GM23338 (cell line): Measurements from ENCODE around the gene PRKCD. TPM values are rescaled to one million over a fixed set of nuclear protein-coding genes. Genes with fewer than 3 reads are reported as not detected.

Experiments used
- ATAC-seq: fragments of 200-7000 bp; cut with Tn5 transposase; 3 replicates; pipeline ENCODE4 v1.9.1; 2020
- DNase-seq: peaks from one replicate; pipeline ENCODE4 v3.0.0-alpha.2; 2015; ENCODE audit warnings: low spot score
- H2AFZ ChIP-seq: fragments of 200-600 bp; sonication (generic); 2 replicates; pipeline ENCODE4 v1.8.0; 2016; ENCODE audit warnings: antibody characterized with exemption, mild to moderate bottlenecking, moderate library complexity
- H3F3A ChIP-seq: fragments of 200-600 bp; sonication (generic); replicated peaks from 2 replicates; pipeline ENCODE4 v1.8.0; 2017; ENCODE audit warnings: antibody characterized with exemption, mixed run types, low read depth
- H3K27ac ChIP-seq: fragments of 200-600 bp; sonication (generic); 2 replicates; pipeline ENCODE4 v1.6.1; 2016; ENCODE audit warnings: low read depth
- H3K27me3 ChIP-seq: fragments of 200-600 bp; sonication (generic); 2 replicates; pipeline ENCODE4 v1.8.0; 2016; ENCODE audit warnings: mild to moderate bottlenecking, mixed run types, moderate library complexity; ENCODE audit not compliant: insufficient read depth
- H3K36me3 ChIP-seq: fragments of 200-600 bp; sonication (generic); 2 replicates; pipeline ENCODE4 v1.8.0; 2016; ENCODE audit warnings: mild to moderate bottlenecking; ENCODE audit not compliant: insufficient read depth
- H3K4me1 ChIP-seq: fragments of 200-600 bp; sonication (generic); 2 replicates; pipeline ENCODE4 v1.8.0; 2016; ENCODE audit warnings: mild to moderate bottlenecking, moderate library complexity; ENCODE audit not compliant: insufficient read depth
- H3K4me2 ChIP-seq: fragments of 200-600 bp; sonication (generic); 2 replicates; pipeline ENCODE4 v1.7.1; 2017; ENCODE audit warnings: mixed run types
- H3K4me3 ChIP-seq: fragments of 200-600 bp; sonication (generic); 2 replicates; pipeline ENCODE4 v1.6.1; 2016; ENCODE audit warnings: mixed run types
- H3K79me2 ChIP-seq: fragments of 200-600 bp; sonication (generic); replicated peaks from 2 replicates; pipeline ENCODE4 v1.8.0; 2017; ENCODE audit warnings: mild to moderate bottlenecking; ENCODE audit not compliant: insufficient read depth
- H3K9me2 ChIP-seq: fragments of 200-600 bp; sonication (generic); 2 replicates; pipeline ENCODE4 v1.8.0; 2017; ENCODE audit not compliant: insufficient read depth
- H4K20me1 ChIP-seq: fragments of 200-600 bp; sonication (generic); replicated peaks from 2 replicates; pipeline ENCODE4 v1.8.0; 2017; ENCODE audit warnings: mild to moderate bottlenecking; ENCODE audit not compliant: insufficient read depth
- H3K27ac Mint-ChIP-seq: 2 replicates; pipeline ENCODE4 v1.8.0; 2020; ENCODE audit warnings: inconsistent platforms, mild to moderate bottlenecking, moderate library complexity, mixed read lengths
- H3K27me3 Mint-ChIP-seq: 3 replicates; pipeline ENCODE4 v1.8.0; 2022; ENCODE audit warnings: low read depth, mild to moderate bottlenecking, moderate library complexity, mixed read lengths, inconsistent platforms; ENCODE audit not compliant: insufficient read depth, poor library complexity
- H3K36me3 Mint-ChIP-seq: 3 replicates; pipeline ENCODE4 v1.8.0; 2021; ENCODE audit warnings: low read depth, mild to moderate bottlenecking, inconsistent platforms, moderate library complexity, mixed read lengths
- H3K4me1 Mint-ChIP-seq: 3 replicates; pipeline ENCODE4 v1.8.0; 2020; ENCODE audit warnings: mild to moderate bottlenecking, inconsistent platforms, mixed read lengths
- H3K4me3 Mint-ChIP-seq: 3 replicates; pipeline ENCODE4 v1.8.0; 2021; ENCODE audit warnings: moderate library complexity, mild to moderate bottlenecking, inconsistent platforms, mixed read lengths
- H3K9me3 Mint-ChIP-seq: 3 replicates; pipeline ENCODE4 v1.8.0; 2020; ENCODE audit warnings: moderate library complexity, mild to moderate bottlenecking, inconsistent platforms, mixed read lengths
- CREB1 ChIP-seq: fragments of 250-450 bp; sonication (Bioruptor Pico); IDR thresholded peaks from 2 replicates; pipeline ENCODE4 v1.5.0; 2020; ENCODE audit warnings: low read depth, mild to moderate bottlenecking, moderate library complexity
- CTCF ChIP-seq, 2 experiments: fragments of 200-600 bp in 1 of 2; sonication (generic) in 1 of 2; conservative IDR thresholded peaks; 2 replicates each; pipeline versions ENCODE4 v1.5.1 to v1.6.1; 2016 to 2017; ENCODE audit warnings: antibody characterized with exemption in 2 of 2, low read depth in 2 of 2, mild to moderate bottlenecking in 2 of 2, moderate library complexity in 1 of 2
- EZH2 ChIP-seq: fragments of 200-600 bp; sonication (generic); IDR thresholded peaks from one replicate; pipeline ENCODE4 v1.8.0; 2017; ENCODE audit warnings: antibody characterized with exemption, mild to moderate bottlenecking, low read depth; ENCODE audit not compliant: unreplicated experiment
- EZH2phosphoT487 ChIP-seq: fragments of 200-600 bp; sonication (generic); IDR thresholded peaks from one replicate; pipeline ENCODE4 v1.8.1; 2018; ENCODE audit warnings: antibody characterized with exemption; ENCODE audit not compliant: unreplicated experiment
- JUNB ChIP-seq: IDR thresholded peaks from one replicate; pipeline ENCODE4 v1.6.1; 2016; ENCODE audit warnings: antibody characterized with exemption; ENCODE audit not compliant: unreplicated experiment
- POLR2AphosphoS5 ChIP-seq: IDR thresholded peaks from 2 replicates; pipeline ENCODE4 v1.6.1; 2016; ENCODE audit warnings: antibody characterized with exemption, low read depth
- REST ChIP-seq: IDR thresholded peaks from one replicate; pipeline ENCODE4 v1.6.1; 2018; ENCODE audit warnings: antibody characterized with exemption; ENCODE audit not compliant: unreplicated experiment
- ZNF114 ChIP-seq: fragments of 250-450 bp; sonication (Bioruptor Pico); IDR thresholded peaks from 2 replicates; pipeline ENCODE4 v1.5.0; 2020; ENCODE audit warnings: mild to moderate bottlenecking, moderate library complexity
- ZNF462 ChIP-seq: fragments of 250-450 bp; sonication (Bioruptor Pico); IDR thresholded peaks from 2 replicates; pipeline ENCODE4 v1.5.0; 2020; ENCODE audit warnings: mild to moderate bottlenecking, moderate library complexity
- polyA plus RNA-seq: library from polyadenylated mRNA; unstranded; fragments of >200 nt; fragmentation: Nextera tagmentation; extraction: Ambion mirVana; gene quantifications from 2 replicates; pipeline ENCODE4 v1.2.1, GENCODE V29; 2016
- total RNA-seq: library from RNA; depleted of rRNA; stranded (reverse); fragments of >200 nt; shearing (Covaris generic); gene quantifications from 2 replicates; pipeline ENCODE4 v1.2.3, GENCODE V29; 2014
- TF ChIP-seq, protein P1 (sequence below): IDR thresholded peaks from 2 replicates; pipeline ENCODE4 v1.6.1; 2016; ENCODE audit warnings: antibody characterized with exemption

The PRKCD gene
- total and polyA plus RNA-seq, 2 experiments from 2014 or later: 11.3 to 11.8 TPM

DNA sequence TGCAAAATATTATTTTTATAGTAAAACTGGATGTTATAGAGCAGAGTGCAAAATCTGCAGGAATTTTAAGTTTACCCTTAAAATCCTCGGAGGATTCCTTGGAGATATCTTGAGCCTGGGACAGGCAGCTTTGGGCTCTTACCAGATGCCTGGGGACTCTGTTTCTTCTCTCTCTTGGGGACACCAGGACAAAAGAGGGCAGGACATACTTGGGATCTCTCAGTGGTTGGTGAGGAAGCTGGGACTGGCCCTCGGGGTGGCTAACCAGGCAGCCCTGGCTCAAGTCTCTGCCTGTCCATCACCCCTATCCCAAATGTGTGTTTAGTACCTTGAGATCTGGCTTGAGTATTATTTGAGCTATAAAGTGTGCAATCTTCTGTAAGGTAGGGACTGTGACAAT, 56.2 kb downstream of the PRKCD start:
- DNase-seq (no peak), ATAC-seq (no peak)
- 0 out of 3 replicates have a peak, but pooled peaks cover 3% of the 10 kb centered on the region for H3K9me3 Mint-ChIP-seq
- Histone ChIP-seq H3K4me2 (no peak overlapping the region), H3K9me2 (no peaks in the 10 kb centered on the region), H3F3A (peaks cover 16% of the 10 kb centered on the region; the same call in 1 of the 2 replicates), H4K20me1 (no peaks in the 10 kb centered on the region), H3K79me2 (no peaks in the 10 kb centered on the region), H3K27ac (no peak overlapping the region), H3K27me3 (no peaks in the 10 kb centered on the region), H3K36me3 (no peaks in the 10 kb centered on the region), H3K4me1 (no peaks in the 10 kb centered on the region), H3K4me3 (no peak overlapping the region), H2AFZ (no peak overlapping the region)
- H3K36me3 Mint-ChIP-seq: peaks cover 10% of the 10 kb centered on the region; the same call in 2 of the 3 replicates
- H3K4me3 Mint-ChIP-seq: no peak overlapping the region
- H3K27ac Mint-ChIP-seq: no peak overlapping the region
- H3K27me3 Mint-ChIP-seq: peaks cover 43% of the 10 kb centered on the region
- H3K4me1 Mint-ChIP-seq: no peaks in the 10 kb centered on the region; the same call in 2 of the 3 replicates
- TF ChIP-seq CTCF (conservative IDR thresholded peaks at IDR 0.05; ENCODE audit: low read depth in 2 of 2) (no peak), JUNB (no peak), CREB1 (CRISPR knock-in tag) (no peak), REST (no peak), ZNF462 (CRISPR knock-in tag) (no peak), ZNF114 (CRISPR knock-in tag) (no peak), EZH2phosphoT487 (no peak), EZH2 (no peak), POLR2AphosphoS5 (no peak)
- TF ChIP-seq, protein P1, sequence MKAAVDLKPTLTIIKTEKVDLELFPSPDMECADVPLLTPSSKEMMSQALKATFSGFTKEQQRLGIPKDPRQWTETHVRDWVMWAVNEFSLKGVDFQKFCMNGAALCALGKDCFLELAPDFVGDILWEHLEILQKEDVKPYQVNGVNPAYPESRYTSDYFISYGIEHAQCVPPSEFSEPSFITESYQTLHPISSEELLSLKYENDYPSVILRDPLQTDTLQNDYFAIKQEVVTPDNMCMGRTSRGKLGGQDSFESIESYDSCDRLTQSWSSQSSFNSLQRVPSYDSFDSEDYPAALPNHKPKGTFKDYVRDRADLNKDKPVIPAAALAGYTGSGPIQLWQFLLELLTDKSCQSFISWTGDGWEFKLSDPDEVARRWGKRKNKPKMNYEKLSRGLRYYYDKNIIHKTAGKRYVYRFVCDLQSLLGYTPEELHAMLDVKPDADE: no peak
